ENCODE results near the gene BANK1.

The BANK1 gene

DNA sequence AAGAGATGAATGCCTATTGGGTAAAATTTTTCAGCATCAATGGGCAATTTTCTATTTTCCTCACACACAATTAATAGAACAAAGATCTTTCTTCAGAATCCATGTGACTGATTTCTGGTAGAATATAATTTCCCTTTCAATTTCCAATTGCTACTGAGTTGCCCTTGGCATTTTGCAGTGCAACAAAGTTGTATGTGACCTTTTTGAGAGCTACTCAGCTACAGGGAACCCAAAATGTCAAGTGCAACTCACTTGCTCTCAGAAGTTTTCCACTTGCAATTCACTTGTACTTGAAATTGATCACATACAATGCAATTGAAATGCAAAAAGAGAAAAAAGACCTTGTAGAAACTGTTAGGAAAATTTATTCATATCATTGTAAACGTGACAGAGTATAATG is 245.5 kb downstream of the BANK1 start:
- no peak overlapping the region for H3K9ac ChIP-seq (ENCODE audit: low read depth, low read length)
- H3K27ac ChIP-seq (ENCODE audit: low read length): no peak overlapping the region
- TF ChIP-seq CTCF (IDR thresholded peaks at IDR 0.05; ENCODE audit: borderline replicate concordance, extremely low read depth, low read length, poor library complexity, severe bottlenecking) (no peak), EZH2 (IDR thresholded peaks at IDR 0.05; ENCODE audit: borderline replicate concordance, low read depth, low read length, severe bottlenecking) (no peak)
- DNase-seq (no peak), ATAC-seq (ENCODE audit: insufficient read depth, low read depth) (no peak)
- no peaks in the 10 kb centered on the region for H3K36me3 ChIP-seq (ENCODE audit: insufficient read depth, low read length)
- H3K79me2 ChIP-seq (ENCODE audit: insufficient read depth, low read length): no peaks in the 10 kb centered on the region
- no peak overlapping the region for H2AFZ ChIP-seq (ENCODE audit: low read depth, low read length)
- H3K4me3 ChIP-seq (ENCODE audit: low read depth in 1 of 2, low read length in 2 of 2): no peak overlapping the region
- no peaks in the 10 kb centered on the region for H3K9me3 ChIP-seq (ENCODE audit: insufficient read depth, low read length, severe bottlenecking)
- H3K4me2 ChIP-seq (ENCODE audit: insufficient read depth, low read length): no peak overlapping the region
- H4K20me1 ChIP-seq (ENCODE audit: insufficient read depth, low read length): no peaks in the 10 kb centered on the region
- H3K27me3 ChIP-seq (ENCODE audit: insufficient read depth, low read length, poor library complexity): no peaks in the 10 kb centered on the region
- no peaks in the 10 kb centered on the region for H3K4me1 ChIP-seq (ENCODE audit: insufficient read depth, low read length)

DNA sequence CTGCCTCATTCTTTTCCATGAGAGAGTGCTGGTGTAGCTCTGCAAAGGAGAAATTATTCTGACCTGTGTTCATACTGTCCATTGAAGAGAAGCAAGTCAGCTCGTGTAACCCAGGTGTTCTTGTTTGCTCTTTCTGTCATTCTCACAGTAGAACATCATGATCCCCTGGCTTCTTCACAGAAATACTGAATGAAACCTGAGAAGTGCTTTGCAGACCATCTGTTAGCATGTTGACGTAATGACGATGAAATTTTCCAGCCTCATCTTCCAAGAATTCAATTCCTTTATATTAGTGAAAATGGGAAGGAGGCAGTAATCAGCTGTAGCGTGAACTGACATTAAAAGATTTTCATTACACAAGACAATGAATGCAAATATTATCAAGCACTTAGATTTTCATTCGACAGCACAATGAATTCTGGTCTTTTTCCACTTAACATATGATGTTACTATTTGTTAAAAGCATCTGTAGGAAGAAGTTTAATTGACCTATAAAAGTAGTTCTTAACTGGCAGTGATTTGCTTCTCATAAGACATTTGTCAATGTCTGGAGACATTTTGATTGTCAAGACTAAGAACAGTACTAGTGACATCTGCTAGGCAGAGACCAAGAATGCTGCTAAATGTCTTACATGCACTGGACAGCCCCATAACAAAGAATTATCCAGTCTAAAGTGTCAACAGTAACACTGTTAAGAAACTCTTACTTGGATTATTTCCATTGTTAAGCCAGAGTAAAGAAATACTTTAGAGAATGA is 246.3 kb downstream of the BANK1 start:
- Histone ChIP-seq H3K27me3 (ENCODE audit: insufficient read depth, low read length, poor library complexity) (no peaks in the 10 kb centered on the region), H3K4me3 (ENCODE audit: low read depth in 1 of 2, low read length in 2 of 2) (no peak overlapping the region), H3K9ac (ENCODE audit: low read depth, low read length) (no peak overlapping the region), H3K4me2 (ENCODE audit: insufficient read depth, low read length) (no peak overlapping the region), H3K27ac (ENCODE audit: low read length) (no peak overlapping the region), H3K9me3 (ENCODE audit: insufficient read depth, low read length, severe bottlenecking) (no peaks in the 10 kb centered on the region), H3K36me3 (ENCODE audit: insufficient read depth, low read length) (no peaks in the 10 kb centered on the region), H4K20me1 (ENCODE audit: insufficient read depth, low read length) (no peaks in the 10 kb centered on the region), H2AFZ (ENCODE audit: low read depth, low read length) (no peak overlapping the region), H3K4me1 (ENCODE audit: insufficient read depth, low read length) (no peaks in the 10 kb centered on the region), H3K79me2 (ENCODE audit: insufficient read depth, low read length) (no peaks in the 10 kb centered on the region)
- DNase-seq (no peak), ATAC-seq (ENCODE audit: insufficient read depth, low read depth) (no peak)
- TF ChIP-seq EZH2 (IDR thresholded peaks at IDR 0.05; ENCODE audit: borderline replicate concordance, low read depth, low read length, severe bottlenecking): no peak
- TF ChIP-seq CTCF (IDR thresholded peaks at IDR 0.05; ENCODE audit: borderline replicate concordance, extremely low read depth, low read length, poor library complexity, severe bottlenecking): no peak

- DNase-seq: no peak
- H3K4me2 ChIP-seq (ENCODE audit: insufficient read depth, low read length): no peak overlapping the region
- H3K4me3 ChIP-seq (ENCODE audit: low read depth in 1 of 2, low read length in 2 of 2): no peak overlapping the region
- no peaks in the 10 kb centered on the region for H4K20me1 ChIP-seq (ENCODE audit: insufficient read depth, low read length)
- no peak overlapping the region for H3K27ac ChIP-seq (ENCODE audit: low read length)
- H3K4me1 ChIP-seq (ENCODE audit: insufficient read depth, low read length): no peaks in the 10 kb centered on the region
- H3K9ac ChIP-seq (ENCODE audit: low read depth, low read length): no peak overlapping the region
- no peaks in the 10 kb centered on the region for H3K79me2 ChIP-seq (ENCODE audit: insufficient read depth, low read length)
- H3K36me3 ChIP-seq (ENCODE audit: insufficient read depth, low read length): no peaks in the 10 kb centered on the region
- ATAC-seq (ENCODE audit: insufficient read depth, low read depth): peak; percentile 59
- H2AFZ ChIP-seq (ENCODE audit: low read depth, low read length): no peak overlapping the region
- TF ChIP-seq CTCF (IDR thresholded peaks at IDR 0.05; ENCODE audit: borderline replicate concordance, extremely low read depth, low read length, poor library complexity, severe bottlenecking) (no peak), EZH2 (IDR thresholded peaks at IDR 0.05; ENCODE audit: borderline replicate concordance, low read depth, low read length, severe bottlenecking) (no peak)
- H3K27me3 ChIP-seq (ENCODE audit: insufficient read depth, low read length, poor library complexity): no peaks in the 10 kb centered on the region
- H3K9me3 ChIP-seq (ENCODE audit: insufficient read depth, low read length, severe bottlenecking): no peaks in the 10 kb centered on the region
Observed at GRCh38 chr4:102037566-102037965, 247.0 kb downstream of the BANK1 start.
